ENCODE data around the gene ZKSCAN8. TPM values are rescaled to one million over a fixed set of nuclear protein-coding genes. Genes with fewer than 3 reads are reported as not detected.
"Not testable (repeated sequence)": the region's sequence is repeated elsewhere in the genome, so short reads cannot be mapped to it uniquely, and the experiment has no call there.

ZKSCAN8 gene
- total RNA-seq, 1 experiment from 2014 or later = 25.4 TPM

GRCh38 chr6:28121876-28122275, 19.8 kb upstream of the ZKSCAN8 start:
- Mint-ChIP-seq H3K36me3 (ENCODE audit: insufficient read depth in 1 of 3, low read depth in 3 of 3) (peaks cover 7 to 29% (median 24%) of the 10 kb centered on the region in 3 experiments; a peak in 6 of 7 replicates), H3K4me3 (no peak overlapping the region), H3K4me1 (peaks cover 12% of the 10 kb centered on the region in 2 experiments), H3K9me3 (no peaks in the 10 kb centered on the region), H3K27ac (peak overlapping the region in 1 of 3 experiments; percentile 79; a peak in 1 of 7 replicates), H3K27me3 (ENCODE audit: low read depth) (no peaks in the 10 kb centered on the region)
- Histone ChIP-seq H3K4ac (ENCODE audit: low read depth, low read length) (no peak overlapping the region), H2BK120ac (ENCODE audit: low read depth, low read length, poor library complexity, severe bottlenecking) (no peak overlapping the region), H2BK15ac (ENCODE audit: low read depth, low read length) (no peak overlapping the region), H3K79me2 (ENCODE audit: insufficient read depth, low read length) (peaks cover 1% of the 10 kb centered on the region; the same call in 1 of the 2 replicates), H2BK20ac (ENCODE audit: low read depth, low read length, poor library complexity, severe bottlenecking) (no peak overlapping the region), H3K27me3 (ENCODE audit: insufficient read depth, low read length) (no peaks in the 10 kb centered on the region), H4K5ac (ENCODE audit: insufficient read length, low read depth, low read length) (no peak overlapping the region), H3K4me2 (ENCODE audit: insufficient read depth, insufficient read length, low read length) (no peak overlapping the region), H3K27ac (ENCODE audit: insufficient read length, low read depth, low read length) (no peak overlapping the region), H4K20me1 (ENCODE audit: control insufficient read depth, insufficient read depth, insufficient read length) (no peaks in the 10 kb centered on the region), H2AFZ (ENCODE audit: low read length) (no peak overlapping the region), H3K9ac (ENCODE audit: extremely low read depth, insufficient read length, low read length) (no peak overlapping the region), H3K23ac (ENCODE audit: insufficient read length, low read depth, low read length) (no peak overlapping the region), H3K18ac (ENCODE audit: insufficient read length, low read depth, low read length) (no peak overlapping the region), H3K79me1 (ENCODE audit: insufficient read depth, low read depth, low read length, poor library complexity, severe bottlenecking) (peaks cover 3% of the 10 kb centered on the region), H4K91ac (ENCODE audit: insufficient read length, low read depth, low read length) (no peak overlapping the region), H2BK12ac (ENCODE audit: insufficient read length, low read depth, low read length) (no peak overlapping the region), H3T11ph (ENCODE audit: low read length) (no peak overlapping the region), H4K8ac (replicated peaks; ENCODE audit: insufficient read length, low read depth, low read length) (no peak overlapping the region), H2BK5ac (ENCODE audit: insufficient read length, low read length) (no peak overlapping the region), H3K14ac (ENCODE audit: insufficient read depth, low read length) (no peak overlapping the region), H3K23me2 (ENCODE audit: insufficient read length, low read depth, low read length, poor library complexity, severe bottlenecking) (no peaks in the 10 kb centered on the region), H3K56ac (ENCODE audit: insufficient read length, low read depth, low read length) (no peak overlapping the region), H2AK5ac (ENCODE audit: insufficient read length, low read length) (no peak overlapping the region), H3K9me3 (ENCODE audit: control insufficient read depth, low read depth, low read length) (no peaks in the 10 kb centered on the region), H3K4me1 (ENCODE audit: insufficient read depth, low read length) (no peaks in the 10 kb centered on the region)
- TF ChIP-seq, protein P1, sequence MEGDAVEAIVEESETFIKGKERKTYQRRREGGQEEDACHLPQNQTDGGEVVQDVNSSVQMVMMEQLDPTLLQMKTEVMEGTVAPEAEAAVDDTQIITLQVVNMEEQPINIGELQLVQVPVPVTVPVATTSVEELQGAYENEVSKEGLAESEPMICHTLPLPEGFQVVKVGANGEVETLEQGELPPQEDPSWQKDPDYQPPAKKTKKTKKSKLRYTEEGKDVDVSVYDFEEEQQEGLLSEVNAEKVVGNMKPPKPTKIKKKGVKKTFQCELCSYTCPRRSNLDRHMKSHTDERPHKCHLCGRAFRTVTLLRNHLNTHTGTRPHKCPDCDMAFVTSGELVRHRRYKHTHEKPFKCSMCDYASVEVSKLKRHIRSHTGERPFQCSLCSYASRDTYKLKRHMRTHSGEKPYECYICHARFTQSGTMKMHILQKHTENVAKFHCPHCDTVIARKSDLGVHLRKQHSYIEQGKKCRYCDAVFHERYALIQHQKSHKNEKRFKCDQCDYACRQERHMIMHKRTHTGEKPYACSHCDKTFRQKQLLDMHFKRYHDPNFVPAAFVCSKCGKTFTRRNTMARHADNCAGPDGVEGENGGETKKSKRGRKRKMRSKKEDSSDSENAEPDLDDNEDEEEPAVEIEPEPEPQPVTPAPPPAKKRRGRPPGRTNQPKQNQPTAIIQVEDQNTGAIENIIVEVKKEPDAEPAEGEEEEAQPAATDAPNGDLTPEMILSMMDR (conservative IDR thresholded peaks at IDR 0.05) = no peak
- WGBS (ENCODE audit: extremely low coverage, insufficient read length, low lambda C conversion rate) = no CpG with 5 or more reads among the region's 2 CpGs
- DNase-seq = no peak

DNA sequence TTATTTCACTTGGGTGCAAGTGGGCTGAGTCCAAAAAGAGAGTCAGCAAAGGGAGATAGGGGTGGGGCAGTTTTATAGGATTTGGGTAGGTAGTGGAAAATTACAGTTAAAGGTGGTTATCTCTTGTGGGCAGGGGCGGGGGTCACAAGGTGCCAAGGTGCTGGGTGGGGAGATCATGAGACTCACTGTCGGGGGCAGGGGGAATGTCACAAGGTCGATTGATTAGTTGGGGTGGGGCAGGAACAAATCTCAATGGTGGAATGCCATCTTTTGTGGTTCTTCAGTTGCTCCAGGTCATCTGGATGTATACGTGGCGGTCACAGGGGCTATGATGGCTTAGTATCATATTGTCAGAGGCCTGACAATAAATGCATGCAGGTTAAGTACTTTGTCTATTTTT, 19.4 kb upstream of the ZKSCAN8 start:
- Mint-ChIP-seq H3K4me1 (peaks cover 12% of the 10 kb centered on the region in 2 experiments), H3K36me3 (ENCODE audit: insufficient read depth in 1 of 3, low read depth in 3 of 3) (peaks cover 7 to 33% (median 27%) of the 10 kb centered on the region in 3 experiments; a peak in 6 of 7 replicates), H3K27ac (peak overlapping the region in 1 of 3 experiments; percentile 79; a peak in 1 of 7 replicates)
- not testable (repeated sequence) for H3K4ac ChIP-seq (ENCODE audit: low read depth, low read length); H3K9ac ChIP-seq (ENCODE audit: extremely low read depth, insufficient read length, low read length); H4K8ac ChIP-seq (replicated peaks; ENCODE audit: insufficient read length, low read depth, low read length); H3K27me3 ChIP-seq (ENCODE audit: insufficient read depth, low read length); H3K56ac ChIP-seq (ENCODE audit: insufficient read length, low read depth, low read length); H3K9me3 ChIP-seq (ENCODE audit: control insufficient read depth, low read depth, low read length); H2BK15ac ChIP-seq (ENCODE audit: low read depth, low read length); H2BK12ac ChIP-seq (ENCODE audit: insufficient read length, low read depth, low read length); H3K4me1 ChIP-seq (ENCODE audit: insufficient read depth, low read length); H3K18ac ChIP-seq (ENCODE audit: insufficient read length, low read depth, low read length); H2AFZ ChIP-seq (ENCODE audit: low read length); H3K27me3 Mint-ChIP-seq (ENCODE audit: low read depth); H3K4me2 ChIP-seq (ENCODE audit: insufficient read depth, insufficient read length, low read length); H3K79me1 ChIP-seq (ENCODE audit: insufficient read depth, low read depth, low read length, poor library complexity, severe bottlenecking); H2BK5ac ChIP-seq (ENCODE audit: insufficient read length, low read length); H2BK120ac ChIP-seq (ENCODE audit: low read depth, low read length, poor library complexity, severe bottlenecking); H3K27ac ChIP-seq (ENCODE audit: insufficient read length, low read depth, low read length); H4K91ac ChIP-seq (ENCODE audit: insufficient read length, low read depth, low read length); H3T11ph ChIP-seq (ENCODE audit: low read length); H3K4me3 Mint-ChIP-seq; H2BK20ac ChIP-seq (ENCODE audit: low read depth, low read length, poor library complexity, severe bottlenecking); H3K23ac ChIP-seq (ENCODE audit: insufficient read length, low read depth, low read length); H4K5ac ChIP-seq (ENCODE audit: insufficient read length, low read depth, low read length); H3K9me3 Mint-ChIP-seq; H4K20me1 ChIP-seq (ENCODE audit: control insufficient read depth, insufficient read depth, insufficient read length); H2AK5ac ChIP-seq (ENCODE audit: insufficient read length, low read length); DNase-seq; H3K14ac ChIP-seq (ENCODE audit: insufficient read depth, low read length); H3K79me2 ChIP-seq (ENCODE audit: insufficient read depth, low read length); H3K23me2 ChIP-seq (ENCODE audit: insufficient read length, low read depth, low read length, poor library complexity, severe bottlenecking)
- WGBS (ENCODE audit: extremely low coverage, insufficient read length, low lambda C conversion rate) = no CpG with 5 or more reads among the region's 5 CpGs
